Liver (tissue), 3 donors: ENCODE measurements around the gene NAP1L4.

Experiments
- GABPA ChIP-seq, 2 donors: IDR thresholded peaks in 1 of 2; conservative IDR thresholded peaks in 1 of 2; 2 replicates each; pipeline ENCODE4 v1.6.1; 2016; ENCODE audit warnings: antibody characterized with exemption in 2 of 2, mild to moderate bottlenecking in 1 of 2, moderate library complexity in 1 of 2
- SP1 ChIP-seq: IDR thresholded peaks from 2 replicates; pipeline ENCODE4 v1.6.1; 2018; ENCODE audit warnings: antibody characterized with exemption, mild to moderate bottlenecking
- TAF1 ChIP-seq: conservative IDR thresholded peaks from 2 replicates; pipeline ENCODE4 v1.6.1; 2016; ENCODE audit warnings: antibody characterized with exemption, mild to moderate bottlenecking
- YY1 ChIP-seq: IDR thresholded peaks from 2 replicates; pipeline ENCODE4 v1.6.1; 2016; ENCODE audit warnings: antibody characterized with exemption, mild to moderate bottlenecking
- TF ChIP-seq, protein P1 (sequence below): fragments of 150-350 bp; IDR thresholded peaks from 2 replicates; pipeline ENCODE4 v1.5.1; 2017; ENCODE audit warnings: improper control_type of control experiment, low read depth, low read length; ENCODE audit not compliant: missing input control
- TF ChIP-seq, protein P2 (sequence below): IDR thresholded peaks from 2 replicates; pipeline ENCODE4 v1.6.1; 2016; ENCODE audit warnings: antibody characterized with exemption
- TF ChIP-seq, protein P3 (sequence below): IDR thresholded peaks from 2 replicates; pipeline ENCODE4 v1.6.1; 2016; ENCODE audit warnings: antibody characterized with exemption, mild to moderate bottlenecking
- donor health status: healthy.
- donor health status: healthy.

DNA sequence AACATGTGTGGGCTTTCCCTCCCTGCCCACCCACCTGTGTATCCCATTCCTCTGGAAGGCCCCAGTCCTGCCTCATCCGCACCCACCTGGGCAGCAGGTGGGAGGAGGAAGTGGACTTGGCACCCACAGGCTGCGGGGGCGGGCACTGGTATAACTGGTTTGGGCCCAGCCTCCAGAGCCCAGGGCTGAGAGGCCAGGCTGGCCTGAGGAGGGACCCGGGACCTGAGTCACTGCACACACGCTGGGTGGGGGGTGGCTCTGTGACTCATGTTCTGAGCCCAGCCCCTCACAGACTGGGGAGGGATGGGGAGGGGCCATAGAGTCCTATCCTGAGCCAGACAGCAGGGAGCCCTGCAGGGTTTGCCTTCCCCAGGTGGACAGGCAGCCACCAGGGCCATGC, 79.6 kb downstream of the NAP1L4 start:
- TF ChIP-seq, protein P1, sequence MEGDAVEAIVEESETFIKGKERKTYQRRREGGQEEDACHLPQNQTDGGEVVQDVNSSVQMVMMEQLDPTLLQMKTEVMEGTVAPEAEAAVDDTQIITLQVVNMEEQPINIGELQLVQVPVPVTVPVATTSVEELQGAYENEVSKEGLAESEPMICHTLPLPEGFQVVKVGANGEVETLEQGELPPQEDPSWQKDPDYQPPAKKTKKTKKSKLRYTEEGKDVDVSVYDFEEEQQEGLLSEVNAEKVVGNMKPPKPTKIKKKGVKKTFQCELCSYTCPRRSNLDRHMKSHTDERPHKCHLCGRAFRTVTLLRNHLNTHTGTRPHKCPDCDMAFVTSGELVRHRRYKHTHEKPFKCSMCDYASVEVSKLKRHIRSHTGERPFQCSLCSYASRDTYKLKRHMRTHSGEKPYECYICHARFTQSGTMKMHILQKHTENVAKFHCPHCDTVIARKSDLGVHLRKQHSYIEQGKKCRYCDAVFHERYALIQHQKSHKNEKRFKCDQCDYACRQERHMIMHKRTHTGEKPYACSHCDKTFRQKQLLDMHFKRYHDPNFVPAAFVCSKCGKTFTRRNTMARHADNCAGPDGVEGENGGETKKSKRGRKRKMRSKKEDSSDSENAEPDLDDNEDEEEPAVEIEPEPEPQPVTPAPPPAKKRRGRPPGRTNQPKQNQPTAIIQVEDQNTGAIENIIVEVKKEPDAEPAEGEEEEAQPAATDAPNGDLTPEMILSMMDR = no peak
- no peak for TF ChIP-seq YY1
- peak; percentile 34 for TF ChIP-seq SP1
- TF ChIP-seq, protein P2, sequence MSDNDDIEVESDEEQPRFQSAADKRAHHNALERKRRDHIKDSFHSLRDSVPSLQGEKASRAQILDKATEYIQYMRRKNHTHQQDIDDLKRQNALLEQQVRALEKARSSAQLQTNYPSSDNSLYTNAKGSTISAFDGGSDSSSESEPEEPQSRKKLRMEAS = no peak
- no peak for TF ChIP-seq TAF1
- TF ChIP-seq, protein P3, sequence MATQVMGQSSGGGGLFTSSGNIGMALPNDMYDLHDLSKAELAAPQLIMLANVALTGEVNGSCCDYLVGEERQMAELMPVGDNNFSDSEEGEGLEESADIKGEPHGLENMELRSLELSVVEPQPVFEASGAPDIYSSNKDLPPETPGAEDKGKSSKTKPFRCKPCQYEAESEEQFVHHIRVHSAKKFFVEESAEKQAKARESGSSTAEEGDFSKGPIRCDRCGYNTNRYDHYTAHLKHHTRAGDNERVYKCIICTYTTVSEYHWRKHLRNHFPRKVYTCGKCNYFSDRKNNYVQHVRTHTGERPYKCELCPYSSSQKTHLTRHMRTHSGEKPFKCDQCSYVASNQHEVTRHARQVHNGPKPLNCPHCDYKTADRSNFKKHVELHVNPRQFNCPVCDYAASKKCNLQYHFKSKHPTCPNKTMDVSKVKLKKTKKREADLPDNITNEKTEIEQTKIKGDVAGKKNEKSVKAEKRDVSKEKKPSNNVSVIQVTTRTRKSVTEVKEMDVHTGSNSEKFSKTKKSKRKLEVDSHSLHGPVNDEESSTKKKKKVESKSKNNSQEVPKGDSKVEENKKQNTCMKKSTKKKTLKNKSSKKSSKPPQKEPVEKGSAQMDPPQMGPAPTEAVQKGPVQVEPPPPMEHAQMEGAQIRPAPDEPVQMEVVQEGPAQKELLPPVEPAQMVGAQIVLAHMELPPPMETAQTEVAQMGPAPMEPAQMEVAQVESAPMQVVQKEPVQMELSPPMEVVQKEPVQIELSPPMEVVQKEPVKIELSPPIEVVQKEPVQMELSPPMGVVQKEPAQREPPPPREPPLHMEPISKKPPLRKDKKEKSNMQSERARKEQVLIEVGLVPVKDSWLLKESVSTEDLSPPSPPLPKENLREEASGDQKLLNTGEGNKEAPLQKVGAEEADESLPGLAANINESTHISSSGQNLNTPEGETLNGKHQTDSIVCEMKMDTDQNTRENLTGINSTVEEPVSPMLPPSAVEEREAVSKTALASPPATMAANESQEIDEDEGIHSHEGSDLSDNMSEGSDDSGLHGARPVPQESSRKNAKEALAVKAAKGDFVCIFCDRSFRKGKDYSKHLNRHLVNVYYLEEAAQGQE = no peak
- TF ChIP-seq GABPA (IDR thresholded peaks at IDR 0.05 in 1 of 2, conservative IDR thresholded peaks at IDR 0.05 in 1 of 2) = no peak
